DMS53 (cell line): ENCODE measurements around the gene RNF187.

Experiments
- DNase-seq: peaks from one replicate; lab custom pipeline; 2025; lab: John Stamatoyannopoulos, UW

RNF187 gene

GRCh38 chr1:228510101-228510802 lies 23.1 kb downstream of the RNF187 start:
- no peak for DNase-seq

GRCh38 chr1:228510803-228511413 lies 23.7 kb downstream of the RNF187 start:
- no peak for DNase-seq

- DNase-seq, result no peak
Observed at GRCh38 chr1:228511546-228512445, 24.6 kb downstream of the RNF187 start.

GRCh38 chr1:228512781-228513198 lies 25.6 kb downstream of the RNF187 start:
- no peak for DNase-seq

- no peak for DNase-seq
Observed at GRCh38 chr1:228513236-228513900, 26.2 kb downstream of the RNF187 start.

GRCh38 chr1:228514421-228514820 lies 27.2 kb downstream of the RNF187 start:
- DNase-seq, result no peak

- DNase-seq, result peak; percentile 53
Observed at GRCh38 chr1:228515200-228515834, 28.1 kb downstream of the RNF187 start.

- no peak for DNase-seq
Observed at GRCh38 chr1:228517655-228518054, 30.5 kb downstream of the RNF187 start.

- no peak for DNase-seq
Observed at GRCh38 chr1:228527596-228527995, 40.4 kb downstream of the RNF187 start.

GRCh38 chr1:228528612-228529011 lies 41.4 kb downstream of the RNF187 start:
- DNase-seq, result no peak

- DNase-seq, result no peak
Observed at GRCh38 chr1:228530086-228530758, 43.0 kb downstream of the RNF187 start.

GRCh38 chr1:228530951-228531731 lies 44.0 kb downstream of the RNF187 start:
- no peak for DNase-seq

- no peak for DNase-seq
Observed at GRCh38 chr1:228538831-228539230, 51.6 kb downstream of the RNF187 start.

GRCh38 chr1:228540161-228540917 lies 53.2 kb downstream of the RNF187 start:
- no peak for DNase-seq

GRCh38 chr1:228541725-228542124 lies 54.5 kb downstream of the RNF187 start:
- no peak for DNase-seq

GRCh38 chr1:228542376-228542775 lies 55.2 kb downstream of the RNF187 start:
- no peak for DNase-seq

GRCh38 chr1:228542981-228543380 lies 55.8 kb downstream of the RNF187 start:
- no peak for DNase-seq

GRCh38 chr1:228543396-228543795 lies 56.2 kb downstream of the RNF187 start:
- no peak for DNase-seq

GRCh38 chr1:228544021-228544850 lies 57.1 kb downstream of the RNF187 start:
- DNase-seq, result peak; percentile 13
